ENCODE measurements around the gene ID4.

ID4 gene, protein sequence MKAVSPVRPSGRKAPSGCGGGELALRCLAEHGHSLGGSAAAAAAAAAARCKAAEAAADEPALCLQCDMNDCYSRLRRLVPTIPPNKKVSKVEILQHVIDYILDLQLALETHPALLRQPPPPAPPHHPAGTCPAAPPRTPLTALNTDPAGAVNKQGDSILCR

DNA sequence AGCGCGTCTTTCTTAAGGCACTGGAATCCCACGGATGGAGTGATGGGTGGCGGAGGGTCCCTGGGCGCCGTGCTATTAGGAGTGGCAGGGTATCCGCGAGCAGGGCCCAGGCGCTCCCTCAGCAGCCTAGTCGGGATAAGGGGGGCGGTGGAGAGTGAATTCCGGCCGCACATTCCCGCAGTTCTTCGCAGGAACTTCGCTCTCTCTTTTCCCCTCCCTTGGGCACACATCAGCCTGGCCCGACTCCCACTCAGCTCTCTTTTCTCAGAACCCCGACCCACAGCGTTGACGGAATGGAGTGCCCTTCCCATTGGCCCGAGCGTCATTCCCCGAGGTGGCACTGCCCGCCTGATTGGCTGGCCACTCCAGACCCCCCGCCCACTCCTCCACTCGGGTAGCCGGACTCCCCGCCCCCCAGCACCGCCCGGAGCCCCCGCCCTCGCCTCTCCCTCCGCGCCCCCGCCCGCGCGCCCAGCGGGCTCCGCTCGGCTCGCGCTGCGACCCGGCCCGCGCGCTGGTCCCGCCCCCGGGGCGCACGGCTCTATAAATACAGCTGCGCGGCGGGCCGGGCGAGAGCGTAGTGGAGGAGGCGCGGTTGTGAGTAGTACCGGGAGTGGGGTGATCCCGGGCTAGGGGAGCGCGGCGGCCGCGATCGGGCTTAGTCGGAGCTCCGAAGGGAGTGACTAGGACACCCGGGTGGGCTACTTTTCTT, at the start of gene ID4:
ID4 (plus strand) TSS at position 572 of the 712 bp plus-strand sequence. CDS start 385 bp downstream, outside the sequence.
- Mint-ChIP-seq H3K27me3 (peaks cover 28% of the 10 kb centered on the region), H3K9me3 (ENCODE audit: low read depth) (no peaks in the 10 kb centered on the region), H3K4me1 (ENCODE audit: low read depth) (peaks cover 8% of the 10 kb centered on the region), H3K4me3 (peak within 1 kb of the TSS; percentile 13), H3K27ac (no peak within 1 kb of the TSS), H3K36me3 (no peaks in the 10 kb centered on the region)

DNA sequence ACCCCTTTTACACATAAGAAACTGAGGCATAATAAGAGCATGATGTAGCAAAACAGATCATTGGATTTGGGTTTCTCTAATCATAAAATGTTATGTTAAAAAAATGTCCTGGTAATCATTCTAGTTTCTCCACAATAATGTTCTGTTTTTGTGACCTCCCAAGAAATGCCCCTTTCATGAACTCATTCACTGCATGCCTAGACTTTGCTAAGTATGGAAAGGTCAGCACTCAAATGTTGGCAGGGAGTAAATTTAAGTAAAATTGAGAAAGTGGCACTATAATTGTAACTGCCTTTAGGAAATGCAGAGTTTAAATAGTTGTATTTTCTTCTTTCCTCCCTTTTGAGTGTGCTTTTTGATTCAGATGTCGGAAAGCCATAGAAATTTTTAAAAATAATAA, 48.5 kb upstream of the ID4 start:
- no peaks in the 10 kb centered on the region for H3K36me3 Mint-ChIP-seq
- H3K4me3 Mint-ChIP-seq, result no peak overlapping the region
- no peak overlapping the region for H3K27ac Mint-ChIP-seq
- H3K4me1 Mint-ChIP-seq (ENCODE audit: low read depth), result no peaks in the 10 kb centered on the region
- H3K9me3 Mint-ChIP-seq (ENCODE audit: low read depth), result no peaks in the 10 kb centered on the region
- no peaks in the 10 kb centered on the region for H3K27me3 Mint-ChIP-seq

DNA sequence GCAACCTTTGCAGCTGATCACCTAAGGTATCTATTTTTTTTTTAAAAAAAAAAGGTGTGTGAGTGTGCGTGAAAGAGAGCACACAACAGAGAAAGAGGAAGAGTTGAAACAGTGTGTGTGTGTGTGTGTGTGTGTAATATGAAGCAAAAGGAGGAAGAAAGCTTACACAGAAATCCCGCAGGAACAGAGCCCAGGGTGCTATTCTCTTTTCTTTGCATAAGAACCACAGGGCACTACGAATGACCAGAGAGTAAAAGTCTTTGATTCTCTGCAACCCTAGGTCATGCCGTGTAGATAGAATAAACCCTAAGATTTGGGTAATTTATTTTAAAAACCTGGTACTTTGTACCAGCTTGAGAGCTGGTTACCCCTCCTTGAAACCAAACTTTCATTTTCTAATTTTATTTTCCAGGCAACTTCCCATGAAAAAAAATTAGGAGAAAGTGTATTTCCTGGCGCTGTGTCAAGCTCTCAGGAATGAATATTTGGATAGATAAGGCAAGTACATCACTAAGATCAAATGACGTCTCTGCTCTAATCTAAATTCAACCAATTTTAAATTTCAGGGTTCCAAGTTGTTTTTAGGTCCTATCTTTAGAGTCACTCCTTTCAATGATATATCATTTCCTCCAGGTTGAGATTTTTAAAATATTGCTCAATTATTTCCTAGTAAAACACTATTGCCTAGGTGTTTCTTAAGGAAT, 47.9 kb upstream of the ID4 start:
- Mint-ChIP-seq H3K4me1 (ENCODE audit: low read depth) (no peaks in the 10 kb centered on the region), H3K27ac (no peak overlapping the region), H3K36me3 (no peaks in the 10 kb centered on the region), H3K27me3 (no peaks in the 10 kb centered on the region), H3K4me3 (no peak overlapping the region), H3K9me3 (ENCODE audit: low read depth) (no peaks in the 10 kb centered on the region)

DNA sequence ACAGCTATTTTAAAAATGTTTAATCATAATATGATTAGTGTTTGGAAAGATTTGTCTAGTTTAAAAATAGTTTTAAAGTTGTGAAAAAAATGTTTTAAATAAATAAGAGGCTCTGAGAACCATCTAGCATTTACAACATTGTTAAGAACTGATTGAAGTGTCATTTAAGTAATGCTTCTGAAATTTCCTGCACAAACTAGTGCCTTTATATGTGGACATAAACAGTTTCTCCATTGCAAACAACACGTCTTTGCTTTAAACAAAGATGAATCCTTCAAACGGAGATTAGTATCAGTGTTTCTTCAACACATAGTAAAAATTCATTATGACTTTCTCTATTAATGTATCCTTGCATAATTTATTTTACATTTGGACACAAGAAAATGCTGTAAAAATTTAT, 45.9 kb upstream of the ID4 start:
- Mint-ChIP-seq H3K9me3 (ENCODE audit: low read depth) (peaks cover 1% of the 10 kb centered on the region), H3K4me3 (no peak overlapping the region), H3K36me3 (no peaks in the 10 kb centered on the region), H3K4me1 (ENCODE audit: low read depth) (no peaks in the 10 kb centered on the region), H3K27me3 (peaks cover 2% of the 10 kb centered on the region), H3K27ac (no peak overlapping the region)

DNA sequence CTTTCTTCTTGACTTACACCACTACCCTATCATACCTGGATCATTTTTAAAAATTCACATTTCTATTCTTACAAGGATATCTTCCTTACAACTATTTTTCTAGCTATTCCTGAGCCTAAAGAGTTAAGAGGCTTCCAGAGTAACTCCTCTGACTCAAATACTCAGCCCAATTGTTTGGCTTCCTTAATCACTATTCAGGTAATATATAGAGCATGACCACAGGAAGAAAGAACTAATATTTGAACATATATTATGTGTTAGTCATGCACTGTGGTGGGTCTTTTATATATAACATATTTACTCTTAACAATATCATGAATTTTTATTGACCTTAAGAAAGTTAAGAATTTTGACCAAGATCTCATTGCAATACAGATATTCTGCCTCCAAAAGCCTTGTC, 42.0 kb upstream of the ID4 start:
- Mint-ChIP-seq H3K9me3 (ENCODE audit: low read depth) (peaks cover 13% of the 10 kb centered on the region), H3K4me3 (no peak overlapping the region), H3K27ac (no peak overlapping the region), H3K4me1 (ENCODE audit: low read depth) (no peaks in the 10 kb centered on the region), H3K27me3 (peaks cover 2% of the 10 kb centered on the region), H3K36me3 (no peaks in the 10 kb centered on the region)

DNA sequence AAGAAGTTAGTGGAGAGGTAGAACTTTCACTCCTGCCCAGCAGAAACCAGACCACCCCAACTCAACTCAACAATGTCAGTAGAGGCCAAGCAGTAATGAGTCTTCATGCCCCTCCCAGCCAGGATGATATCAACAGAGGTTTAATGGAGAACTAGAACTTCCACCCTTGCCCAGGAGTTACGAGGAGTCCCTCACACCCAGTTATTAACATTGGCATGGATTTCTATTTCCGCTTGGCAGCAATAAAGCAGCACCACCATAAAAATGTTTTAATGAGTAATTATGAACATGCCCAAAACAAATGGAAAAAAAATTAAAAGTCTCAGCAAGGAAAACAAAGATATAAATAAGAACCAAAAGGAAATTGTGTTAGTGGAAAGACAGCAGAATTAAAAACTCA, 40.7 kb upstream of the ID4 start:
- Mint-ChIP-seq H3K4me1 (ENCODE audit: low read depth) (no peaks in the 10 kb centered on the region), H3K4me3 (no peak overlapping the region), H3K27ac (no peak overlapping the region), H3K27me3 (peaks cover 2% of the 10 kb centered on the region), H3K36me3 (no peaks in the 10 kb centered on the region), H3K9me3 (ENCODE audit: low read depth) (peaks cover 13% of the 10 kb centered on the region)

DNA sequence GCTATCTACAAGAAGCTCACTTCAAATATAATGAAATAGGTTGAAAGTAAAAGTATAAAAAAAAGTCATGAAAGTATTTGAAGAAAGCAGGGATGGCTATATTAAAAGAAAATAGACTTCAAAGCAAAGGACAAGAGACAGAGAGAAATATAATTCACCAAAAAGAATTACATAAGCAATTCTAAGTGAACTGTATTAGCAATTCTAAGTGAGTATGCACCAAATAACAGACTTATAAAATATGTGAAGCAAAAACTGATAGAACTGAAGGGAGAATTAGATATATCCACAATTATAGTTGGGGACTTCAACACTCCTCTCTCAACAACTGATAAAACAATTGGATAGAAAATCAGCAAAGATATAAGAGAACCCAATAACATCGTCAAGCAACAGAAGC, 38.8 kb upstream of the ID4 start:
- Mint-ChIP-seq H3K27me3 (peaks cover 4% of the 10 kb centered on the region), H3K27ac (no peak overlapping the region), H3K4me1 (ENCODE audit: low read depth) (no peaks in the 10 kb centered on the region), H3K4me3 (no peak overlapping the region), H3K9me3 (ENCODE audit: low read depth) (peaks cover 13% of the 10 kb centered on the region), H3K36me3 (no peaks in the 10 kb centered on the region)

DNA sequence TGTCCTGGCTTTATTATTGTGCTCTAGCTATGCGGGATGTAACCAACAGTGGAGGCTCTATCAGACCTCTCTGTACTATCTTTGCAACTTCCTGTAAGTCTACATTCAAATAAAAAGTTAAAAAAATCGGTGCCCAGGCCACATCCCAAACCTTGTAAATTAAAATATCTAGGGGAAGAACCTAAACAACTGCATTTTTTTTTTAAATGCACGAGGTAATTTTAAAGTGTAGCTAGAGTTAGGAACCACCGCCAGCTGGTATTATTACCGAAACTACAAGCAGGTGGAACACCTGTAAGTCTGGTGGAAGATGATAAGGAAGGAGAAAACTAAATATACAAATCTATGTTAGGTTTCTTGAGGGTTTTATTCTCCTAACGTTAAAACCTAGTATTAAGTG, 34.5 kb upstream of the ID4 start:
- Mint-ChIP-seq H3K27me3 (peaks cover 19% of the 10 kb centered on the region), H3K4me1 (ENCODE audit: low read depth) (peaks cover 9% of the 10 kb centered on the region), H3K27ac (no peak overlapping the region), H3K36me3 (no peaks in the 10 kb centered on the region), H3K4me3 (no peak overlapping the region), H3K9me3 (ENCODE audit: low read depth) (no peaks in the 10 kb centered on the region)

DNA sequence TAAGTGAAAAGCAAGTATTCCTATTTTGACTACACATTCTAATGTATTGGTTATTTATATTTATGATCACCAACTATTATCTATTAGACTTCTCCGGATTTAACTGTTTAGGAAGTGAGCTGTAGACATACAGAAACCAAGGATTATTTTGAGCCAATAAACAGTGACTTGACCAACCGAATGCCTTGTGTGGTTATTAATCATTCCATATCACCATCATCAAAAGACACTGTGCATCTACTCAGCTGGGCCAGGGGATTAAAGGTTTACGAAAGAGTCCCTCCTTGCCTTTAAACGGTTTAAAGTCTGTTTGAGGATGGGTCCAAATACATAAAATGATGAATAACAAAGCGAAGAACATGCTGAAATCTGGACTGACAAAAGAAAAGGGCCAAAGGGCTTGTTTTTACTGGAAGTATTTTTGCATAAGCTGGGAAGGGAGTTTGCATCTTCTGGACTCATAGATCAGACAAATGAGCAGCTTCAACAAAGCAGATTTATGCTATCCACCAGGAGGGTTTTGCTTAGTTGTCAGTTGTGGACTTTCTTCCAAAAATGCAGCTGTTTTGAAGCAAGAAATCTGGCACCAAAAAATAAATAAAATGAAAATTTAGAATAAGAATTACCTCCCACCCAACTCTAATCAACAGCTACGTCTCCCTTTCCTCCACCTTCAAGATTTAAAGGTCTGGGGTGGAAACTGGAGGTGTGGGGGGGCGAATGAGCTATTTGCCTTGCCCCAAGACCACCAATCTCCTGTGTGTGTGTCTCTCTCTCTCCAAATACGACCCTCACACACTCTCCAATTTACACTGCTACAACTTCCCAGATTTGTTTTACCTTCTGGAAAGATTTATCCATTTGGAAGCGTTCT, 33.6 kb upstream of the ID4 start:
- peak overlapping the region; percentile 79 for H3K4me3 Mint-ChIP-seq
- peaks cover 19% of the 10 kb centered on the region for H3K27me3 Mint-ChIP-seq
- peaks cover 9% of the 10 kb centered on the region for H3K4me1 Mint-ChIP-seq (ENCODE audit: low read depth)
- H3K9me3 Mint-ChIP-seq (ENCODE audit: low read depth), result no peaks in the 10 kb centered on the region
- no peaks in the 10 kb centered on the region for H3K36me3 Mint-ChIP-seq
- H3K27ac Mint-ChIP-seq, result no peak overlapping the region

DNA sequence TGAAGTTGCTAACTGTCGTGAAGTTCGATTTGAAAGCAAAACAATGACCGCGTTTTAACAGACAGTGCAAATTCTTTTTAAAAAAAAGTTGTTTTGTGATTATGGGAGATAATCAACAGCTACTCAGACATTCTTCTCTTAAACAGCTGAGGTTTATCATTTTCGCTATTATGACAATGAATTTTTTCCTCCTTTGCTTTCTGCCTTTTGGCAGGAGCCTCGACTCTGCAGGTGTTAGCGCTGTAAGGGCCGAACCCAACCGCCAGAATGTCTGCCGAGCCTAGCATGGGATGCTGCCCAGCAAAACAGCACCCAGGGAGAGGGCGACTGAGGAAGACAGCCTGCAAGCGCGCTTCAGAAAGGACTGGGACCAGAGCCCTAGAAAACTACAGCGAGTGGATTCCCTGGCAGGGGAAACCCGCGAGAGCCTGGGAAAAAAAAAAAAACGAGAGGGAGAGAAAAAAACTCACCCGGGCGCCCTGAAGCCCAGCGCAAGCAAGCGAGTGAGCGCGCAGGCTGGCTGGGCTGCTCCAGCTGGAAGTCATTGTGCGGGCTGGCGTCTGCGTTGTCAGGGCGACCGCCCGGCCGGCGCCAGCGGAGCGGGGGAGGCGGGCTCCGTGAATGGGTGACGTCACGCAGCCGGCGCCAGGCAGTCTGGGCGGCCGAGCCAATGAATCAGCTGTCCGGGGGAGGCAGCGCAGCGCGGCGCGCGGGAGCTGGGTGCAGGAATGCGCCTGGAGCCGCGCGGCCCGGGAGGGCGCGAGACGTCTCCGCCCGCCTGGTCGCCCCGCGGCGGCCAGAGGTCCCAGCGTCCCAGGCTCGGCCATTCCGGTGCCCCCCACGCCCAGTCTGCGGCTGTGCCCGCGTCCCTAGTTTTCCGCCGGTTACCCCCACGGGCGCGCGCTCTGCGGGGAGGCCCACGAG, 32.7 kb upstream of the ID4 start:
- peak overlapping the region; percentile 83 for H3K4me3 Mint-ChIP-seq
- no peak overlapping the region for H3K27ac Mint-ChIP-seq
- no peaks in the 10 kb centered on the region for H3K9me3 Mint-ChIP-seq (ENCODE audit: low read depth)
- H3K36me3 Mint-ChIP-seq, result no peaks in the 10 kb centered on the region
- peaks cover 9% of the 10 kb centered on the region for H3K4me1 Mint-ChIP-seq (ENCODE audit: low read depth)
- H3K27me3 Mint-ChIP-seq, result peaks cover 19% of the 10 kb centered on the region

DNA sequence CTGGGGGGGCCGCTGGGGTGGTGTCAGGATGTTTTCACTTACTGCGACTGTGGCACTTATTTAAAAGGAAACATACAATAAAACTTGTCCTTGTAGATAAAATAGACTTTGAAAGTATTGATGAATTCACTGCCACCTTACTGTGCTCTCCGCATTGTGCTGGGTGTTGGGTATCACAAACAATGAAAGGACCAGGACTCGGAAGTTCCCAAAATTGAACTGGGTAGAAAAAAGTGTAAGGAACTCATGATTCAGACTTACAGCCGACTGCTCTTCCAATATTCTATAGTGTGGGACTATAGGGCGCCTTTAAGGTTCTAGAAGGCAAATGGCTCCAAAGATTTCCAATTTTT, 32.1 kb upstream of the ID4 start:
- Mint-ChIP-seq H3K9me3 (ENCODE audit: low read depth) (no peaks in the 10 kb centered on the region), H3K4me1 (ENCODE audit: low read depth) (peaks cover 9% of the 10 kb centered on the region), H3K27me3 (peaks cover 19% of the 10 kb centered on the region), H3K27ac (no peak overlapping the region), H3K36me3 (no peaks in the 10 kb centered on the region), H3K4me3 (peak overlapping the region; percentile 83)

DNA sequence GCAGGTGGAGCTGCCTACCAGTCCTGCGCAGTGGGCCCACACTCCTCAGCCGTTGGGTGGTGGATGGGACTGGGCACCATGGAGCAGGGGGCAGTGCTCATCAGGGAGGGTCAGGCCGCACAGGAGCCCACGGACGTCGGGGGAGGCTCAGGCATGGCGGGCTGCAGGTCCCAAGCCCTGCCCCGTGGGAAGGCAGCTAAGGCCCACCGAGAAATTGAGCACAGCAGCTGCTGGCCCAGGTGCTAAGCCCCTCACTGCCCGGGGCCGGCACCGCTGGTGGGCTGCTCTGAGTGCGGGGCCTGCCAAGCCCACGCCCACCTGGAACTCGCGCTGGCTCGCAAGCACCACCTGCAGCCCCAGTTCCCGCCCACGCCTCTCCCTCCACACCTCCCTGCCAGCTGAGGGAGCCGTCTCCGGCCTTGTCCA, 30.2 kb upstream of the ID4 start:
- H3K9me3 Mint-ChIP-seq (ENCODE audit: low read depth), result peaks cover 3% of the 10 kb centered on the region
- no peak overlapping the region for H3K27ac Mint-ChIP-seq
- peaks cover 9% of the 10 kb centered on the region for H3K4me1 Mint-ChIP-seq (ENCODE audit: low read depth)
- no peak overlapping the region for H3K4me3 Mint-ChIP-seq
- H3K36me3 Mint-ChIP-seq, result no peaks in the 10 kb centered on the region
- H3K27me3 Mint-ChIP-seq, result peaks cover 21% of the 10 kb centered on the region

DNA sequence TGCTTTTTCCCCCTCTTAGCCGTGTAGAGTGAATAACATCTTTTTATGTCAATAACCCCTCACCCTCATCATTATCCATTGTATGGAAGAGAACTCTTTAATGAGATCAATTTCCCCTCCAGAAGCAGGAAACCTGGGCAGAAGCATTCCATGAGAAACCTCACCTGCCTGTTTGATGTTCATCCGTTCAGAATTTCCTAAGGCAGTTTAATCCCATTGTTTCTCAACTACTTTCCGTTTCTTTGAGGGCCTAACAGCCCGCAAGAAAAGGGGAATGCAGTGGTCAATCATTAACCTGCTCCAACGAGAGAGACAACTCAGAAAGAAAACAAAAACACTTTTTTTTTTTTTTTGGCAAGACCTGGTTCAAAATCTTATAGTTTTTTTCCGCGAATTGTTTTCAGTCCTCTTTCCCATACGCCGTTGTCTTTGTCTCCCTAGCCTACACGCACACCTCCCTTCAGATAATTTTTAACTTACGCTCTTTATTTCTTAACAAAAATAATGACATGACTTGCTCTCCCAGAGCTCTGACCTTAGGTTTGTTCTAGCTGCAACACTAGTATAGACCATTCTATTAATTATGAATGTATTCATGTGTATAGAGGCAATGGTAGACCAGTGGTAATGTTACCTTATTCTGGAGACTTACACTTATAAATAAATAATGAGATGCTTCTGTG, 25.6 kb upstream of the ID4 start:
- Mint-ChIP-seq H3K27ac (no peak overlapping the region), H3K4me1 (ENCODE audit: low read depth) (no peaks in the 10 kb centered on the region), H3K9me3 (ENCODE audit: low read depth) (peaks cover 7% of the 10 kb centered on the region), H3K4me3 (no peak overlapping the region), H3K27me3 (peaks cover 1% of the 10 kb centered on the region), H3K36me3 (no peaks in the 10 kb centered on the region)

Data from activated naive CD8-positive, alpha-beta T cell (primary cell).